Measurements from ENCODE around the gene EPHA10.

GRCh38 chr1:37759451-37759850 lies 5.5 kb downstream of the EPHA10 start:
- TF ChIP-seq CTCF (IDR thresholded peaks at IDR 0.05) (no peak), POLR2AphosphoS5 (IDR thresholded peaks at IDR 0.05) (no peak), EP300 (IDR thresholded peaks at IDR 0.05) (no peak), POLR2A (IDR thresholded peaks at IDR 0.05; ENCODE audit: low read depth) (no peak)
